CD4-positive, CD25-positive, alpha-beta regulatory T cell (primary cell): Measurements from ENCODE around the gene IFFO2. TPM values are rescaled to one million over a fixed set of nuclear protein-coding genes. Genes with fewer than 3 reads are reported as not detected.

ENCODE experiments used
- ATAC-seq, 2 donors: fragments of 150-1000 bp; cut with Tn5 transposase; one replicate each; pipeline ENCODE4 v1.10.0; 2021; ENCODE audit warnings: low read depth in 2 of 2, moderate number of reproducible peaks in 2 of 2, moderate library complexity in 1 of 2
- DNase-seq, 3 donors: peaks; one replicate each; pipeline versions ENCODE4 v3.0.0 to v3.0.0-alpha.2; 2012 to 2022; ENCODE audit warnings: mixed read lengths in 1 of 3
- H3K27ac ChIP-seq: one replicate; pipeline ENCODE4 v1.7.0; 2013; ENCODE audit warnings: mild to moderate bottlenecking, low read length; ENCODE audit not compliant: insufficient read depth, poor library complexity, severe bottlenecking
- H3K27me3 ChIP-seq: one replicate; pipeline ENCODE4 v1.7.0; 2013; ENCODE audit warnings: low read length; ENCODE audit not compliant: control insufficient read depth, insufficient read depth
- H3K36me3 ChIP-seq: one replicate; pipeline ENCODE4 v1.7.0; 2013; ENCODE audit warnings: mild to moderate bottlenecking, low read length, moderate library complexity; ENCODE audit not compliant: control insufficient read depth, insufficient read depth
- H3K4me1 ChIP-seq: 2 replicates; pipeline ENCODE4 v1.7.0; 2013; ENCODE audit warnings: mild to moderate bottlenecking, low read length; ENCODE audit not compliant: insufficient read depth, control insufficient read depth, poor library complexity, severe bottlenecking
- H3K4me3 ChIP-seq: one replicate; pipeline ENCODE4 v1.7.0; 2013; ENCODE audit warnings: low read depth, mild to moderate bottlenecking, low read length, moderate library complexity
- H3K9me3 ChIP-seq, 2 experiments: 1 replicate in 1 of 2; 2 replicates in 1 of 2; pipeline ENCODE4 v1.7.0; 2013; ENCODE audit warnings: low read length in 2 of 2, mild to moderate bottlenecking in 1 of 2, moderate library complexity in 1 of 2; ENCODE audit not compliant: control insufficient read depth in 2 of 2
- H3K27ac Mint-ChIP-seq, 3 donors: one replicate each; pipeline ENCODE4 v1.8.0; 2020 to 2022; ENCODE audit warnings: mild to moderate bottlenecking in 3 of 3, mixed read lengths in 3 of 3, moderate library complexity in 2 of 3
- H3K27me3 Mint-ChIP-seq: one replicate; pipeline ENCODE4 v1.8.0; 2022; ENCODE audit warnings: mild to moderate bottlenecking, mixed read lengths
- H3K36me3 Mint-ChIP-seq: one replicate; pipeline ENCODE4 v1.8.0; 2020; ENCODE audit warnings: mixed read lengths
- H3K4me1 Mint-ChIP-seq, 4 donors: one replicate each; pipeline ENCODE4 v1.8.0; 2020 to 2022; ENCODE audit warnings: mixed read lengths in 4 of 4, mild to moderate bottlenecking in 1 of 4
- H3K4me3 Mint-ChIP-seq, 4 donors: one replicate each; pipeline ENCODE4 v1.8.0; 2020 to 2022; ENCODE audit warnings: mild to moderate bottlenecking in 4 of 4, mixed read lengths in 4 of 4, moderate library complexity in 3 of 4
- H3K9me3 Mint-ChIP-seq, 7 donors: one replicate each; pipeline ENCODE4 v1.8.0; 2020 to 2022; ENCODE audit warnings: mixed read lengths in 7 of 7, mild to moderate bottlenecking in 3 of 7, moderate library complexity in 2 of 7
- polyA plus RNA-seq, 4 donors: library from polyadenylated mRNA; unstranded; fragments of 300-500 nt; fragmentation: Illumina TruSeq; gene quantifications; one replicate each; pipeline ENCODE4 v1.2.3, GENCODE V29; 2021
- total RNA-seq: library from RNA; stranded (reverse); gene quantifications from one replicate; pipeline ENCODE4 v1.2.3, GENCODE V29; 2022

IFFO2 gene
- total and polyA plus RNA-seq, 5 donors from 2014 or later, result 1.4 to 101 (median 3.0) TPM

GRCh38 chr1:18907917-18908845, 48.3 kb downstream of the IFFO2 start:
- DNase-seq (no peak), ATAC-seq (no peak)
- Mint-ChIP-seq H3K36me3 (peaks cover 33% of the 10 kb centered on the region), H3K27me3 (no peaks in the 10 kb centered on the region), H3K9me3 (no peaks in the 10 kb centered on the region), H3K27ac (peak overlapping the region; percentile 52 to 83 (median 67)), H3K4me1 (peaks cover 10 to 33% (median 16%) of the 10 kb centered on the region in 4 donors), H3K4me3 (no peak overlapping the region)
- H3K36me3 ChIP-seq, result peaks cover 64% of the 10 kb centered on the region
- H3K9me3 ChIP-seq, result no peaks in the 10 kb centered on the region
- no peaks in the 10 kb centered on the region for H3K27me3 ChIP-seq
- no peak overlapping the region for H3K4me3 ChIP-seq
- H3K27ac ChIP-seq, result peak overlapping the region; percentile 43
- peaks cover 12% of the 10 kb centered on the region for H3K4me1 ChIP-seq

DNA sequence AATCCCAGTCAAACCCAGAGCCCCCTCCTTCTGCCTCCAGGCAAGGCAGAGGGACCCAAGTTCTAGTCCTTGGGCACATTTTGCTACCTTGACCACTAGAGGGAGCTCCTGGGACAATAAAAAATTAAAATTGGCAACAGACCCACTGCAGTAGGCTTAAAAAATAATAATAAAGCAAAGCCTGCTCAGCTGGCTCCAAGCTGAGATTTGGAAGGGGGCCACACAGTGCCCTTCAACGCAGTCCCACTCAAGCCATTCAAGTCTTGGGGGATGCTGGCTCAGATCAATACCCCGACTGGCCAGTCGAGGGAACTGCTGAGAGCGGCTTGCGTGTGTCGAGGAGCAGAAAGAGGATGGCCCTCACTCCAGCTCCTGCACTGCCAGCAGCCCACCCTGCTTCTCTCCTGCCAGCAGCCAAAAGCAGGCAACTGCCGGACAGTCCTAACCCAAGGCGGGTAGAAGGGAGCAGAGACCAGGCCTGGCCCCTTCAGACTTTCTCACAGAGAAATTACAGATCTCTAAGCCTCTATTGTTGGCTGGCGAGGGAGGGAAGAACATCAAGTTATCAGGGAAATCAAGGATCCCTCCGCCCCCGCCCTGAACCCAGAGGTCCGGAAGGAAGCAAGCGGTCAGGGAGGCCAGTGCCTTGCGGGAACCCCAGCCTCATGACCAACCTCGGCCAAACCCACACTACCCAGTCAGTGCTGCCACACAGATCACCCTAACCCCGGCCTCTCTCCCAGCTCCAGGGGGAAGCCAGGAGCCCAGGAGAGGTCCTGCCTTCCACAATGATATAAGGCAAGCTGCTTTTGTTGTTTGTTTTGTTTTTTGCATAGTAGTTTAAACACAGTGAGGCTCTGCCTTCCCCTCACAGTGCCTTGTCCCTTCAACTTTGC, 49.2 kb downstream of the IFFO2 start:
- peaks cover 31% of the 10 kb centered on the region for H3K36me3 Mint-ChIP-seq
- peaks cover 10 to 31% (median 16%) of the 10 kb centered on the region in 4 donors for H3K4me1 Mint-ChIP-seq
- Histone ChIP-seq H3K27ac (peak overlapping the region; percentile 43), H3K4me1 (peaks cover 18% of the 10 kb centered on the region), H3K4me3 (no peak overlapping the region), H3K36me3 (peaks cover 57% of the 10 kb centered on the region), H3K9me3 (no peaks in the 10 kb centered on the region), H3K27me3 (no peaks in the 10 kb centered on the region)
- H3K27ac Mint-ChIP-seq, result peak overlapping the region in 2 of 3 donors; percentile 52 to 67
- ATAC-seq (no peak), DNase-seq (peak; percentile 50 to 80 (median 74))
- no peaks in the 10 kb centered on the region for H3K27me3 Mint-ChIP-seq
- H3K9me3 Mint-ChIP-seq, result no peaks in the 10 kb centered on the region
- H3K4me3 Mint-ChIP-seq, result peak overlapping the region in 1 of 4 donors; percentile 34

GRCh38 chr1:18903291-18903756, 53.2 kb downstream of the IFFO2 start:
- no peaks in the 10 kb centered on the region for H3K27me3 Mint-ChIP-seq

DNA sequence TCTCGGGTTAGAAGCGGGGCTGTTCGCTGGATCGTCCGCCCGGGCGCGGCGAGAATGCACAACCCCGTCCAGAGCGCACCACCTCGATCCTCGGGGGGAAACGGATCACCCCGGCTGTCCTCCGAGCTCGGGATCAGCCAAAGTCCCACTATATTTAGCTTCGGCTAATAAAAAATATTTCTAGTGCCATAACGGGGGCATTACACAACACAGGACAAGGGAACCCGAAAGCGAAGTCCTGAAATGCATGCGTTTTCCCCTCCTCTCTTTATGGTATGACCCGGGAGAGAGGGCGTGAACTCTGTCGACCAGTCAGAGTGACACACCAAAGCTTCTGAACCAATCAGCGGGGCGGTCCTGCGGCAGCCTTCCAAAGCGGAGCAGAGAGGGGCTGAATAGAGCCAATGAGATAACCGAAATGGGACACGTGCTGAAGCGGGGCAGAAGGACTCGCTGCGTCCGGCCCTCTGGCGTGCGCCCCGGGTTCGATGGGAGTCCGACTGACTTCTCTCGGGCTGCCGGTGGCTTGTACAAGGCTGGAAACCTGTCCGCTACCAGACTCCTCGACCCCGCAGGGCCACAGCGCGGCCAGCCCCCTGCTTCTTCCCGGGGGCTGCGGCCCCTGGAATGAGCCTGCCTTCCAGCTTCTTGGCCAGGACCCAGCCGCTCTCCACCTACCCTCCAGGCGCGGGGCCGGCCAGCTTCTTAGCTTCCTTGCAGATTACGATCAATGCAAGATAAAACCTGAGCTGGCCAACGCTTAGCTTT, 53.8 kb downstream of the IFFO2 start, which contains the start of gene ALDH4A1:
ALDH4A1 (minus strand) TSS at position 33 of the 768 bp plus-strand sequence; CDS start at position 1, 32 bp downstream.
- Mint-ChIP-seq H3K36me3 (peaks cover 3% of the 10 kb centered on the region), H3K4me1 (peaks cover 10 to 50% (median 23%) of the 10 kb centered on the region in 4 donors)
- H3K27ac ChIP-seq, result peak within 1 kb of the TSS; percentile 76

More at GRCh38 chr1:18903291-18903756, 53.2 kb downstream of the IFFO2 start:
- H3K27me3 ChIP-seq, result no peaks in the 10 kb centered on the region
- H3K4me3 Mint-ChIP-seq, result peak overlapping the region; percentile 89 to 95 (median 92)
- peak overlapping the region; percentile 26 to 97 (median 97) for H3K27ac Mint-ChIP-seq
- ATAC-seq, result no peak
- no peaks in the 10 kb centered on the region for H3K9me3 Mint-ChIP-seq
- no peak for DNase-seq
- H3K4me1 ChIP-seq, result peaks cover 27% of the 10 kb centered on the region
- H3K36me3 Mint-ChIP-seq, result peaks cover 9% of the 10 kb centered on the region
- peak overlapping the region; percentile 84 for H3K4me3 ChIP-seq
- peak overlapping the region; percentile 76 for H3K27ac ChIP-seq
- H3K4me1 Mint-ChIP-seq, result peaks cover 10 to 50% (median 23%) of the 10 kb centered on the region in 4 donors
- peaks cover 19% of the 10 kb centered on the region for H3K36me3 ChIP-seq
- H3K9me3 ChIP-seq, result no peaks in the 10 kb centered on the region

DNA sequence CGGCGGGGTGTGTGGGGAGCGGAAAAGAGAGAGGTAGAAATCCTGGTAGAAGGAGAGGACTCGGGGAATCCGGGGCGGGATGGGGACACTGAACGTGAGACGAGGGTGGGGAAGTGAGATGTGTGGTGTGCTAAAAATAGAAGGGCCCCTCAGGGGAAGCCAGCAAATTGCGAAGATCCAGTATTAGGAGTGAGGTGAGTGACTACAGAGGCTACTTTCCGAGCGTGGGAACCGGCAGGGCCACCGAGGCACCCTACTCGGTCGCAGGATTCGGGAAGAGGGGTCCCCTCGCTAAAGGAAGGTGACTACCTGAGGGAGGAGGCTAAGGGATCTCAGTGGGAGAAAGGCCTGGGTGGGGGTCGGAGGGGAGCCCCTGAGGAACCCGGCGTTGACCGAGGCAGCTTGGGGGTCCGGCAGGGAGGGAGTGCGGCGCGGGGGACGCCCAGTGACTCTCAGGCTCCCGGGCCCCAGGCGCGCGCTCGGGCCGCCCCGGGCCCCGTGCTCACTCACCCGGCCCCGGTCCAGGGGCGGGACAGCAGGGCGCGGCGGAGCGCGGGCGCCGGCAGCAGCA, 54.4 kb downstream of the IFFO2 start:
- Mint-ChIP-seq H3K9me3 (no peaks in the 10 kb centered on the region), H3K4me1 (peaks cover 10 to 50% (median 21%) of the 10 kb centered on the region in 4 donors), H3K27ac (peak overlapping the region; percentile 97), H3K27me3 (no peaks in the 10 kb centered on the region), H3K4me3 (peak overlapping the region; percentile 89 to 97 (median 93)), H3K36me3 (peaks cover 3% of the 10 kb centered on the region)
- peak overlapping the region; percentile 76 for H3K27ac ChIP-seq
- DNase-seq (no peak), ATAC-seq (no peak)
- peaks cover 7% of the 10 kb centered on the region for H3K36me3 ChIP-seq
- peaks cover 22% of the 10 kb centered on the region for H3K4me1 ChIP-seq
- no peaks in the 10 kb centered on the region for H3K27me3 ChIP-seq
- H3K4me3 ChIP-seq, result peak overlapping the region; percentile 61
- H3K9me3 ChIP-seq, result no peaks in the 10 kb centered on the region

More for the DNA sequence above, 53.8 kb downstream of the IFFO2 start, which contains the start of gene ALDH4A1:
- H3K4me3 Mint-ChIP-seq, result peak within 1 kb of the TSS; percentile 89 to 97 (median 93)
- no peaks in the 10 kb centered on the region for H3K9me3 Mint-ChIP-seq
- Histone ChIP-seq H3K27me3 (no peaks in the 10 kb centered on the region), H3K4me3 (peak within 1 kb of the TSS; percentile 84), H3K4me1 (peaks cover 27% of the 10 kb centered on the region), H3K9me3 (no peaks in the 10 kb centered on the region), H3K36me3 (peaks cover 13% of the 10 kb centered on the region)
- DNase-seq (peak; percentile 92 to 98 (median 95)), ATAC-seq (peak; percentile 98 to 99)
- no peaks in the 10 kb centered on the region for H3K27me3 Mint-ChIP-seq
- H3K27ac Mint-ChIP-seq, result peak within 1 kb of the TSS; percentile 97

GRCh38 chr1:18901147-18901951, 55.1 kb downstream of the IFFO2 start:
- Histone ChIP-seq H3K27me3 (no peaks in the 10 kb centered on the region), H3K36me3 (peaks cover 3% of the 10 kb centered on the region), H3K9me3 (no peaks in the 10 kb centered on the region), H3K4me3 (no peak overlapping the region), H3K4me1 (peaks cover 22% of the 10 kb centered on the region), H3K27ac (no peak overlapping the region)
- ATAC-seq (no peak), DNase-seq (no peak)
- H3K4me1 Mint-ChIP-seq, result peaks cover 10 to 45% (median 16%) of the 10 kb centered on the region in 4 donors
- H3K27ac Mint-ChIP-seq, result peak overlapping the region; percentile 91 to 97 (median 97)
- no peaks in the 10 kb centered on the region for H3K9me3 Mint-ChIP-seq
- no peaks in the 10 kb centered on the region for H3K36me3 Mint-ChIP-seq
- H3K27me3 Mint-ChIP-seq, result no peaks in the 10 kb centered on the region
- peak overlapping the region; percentile 89 to 97 (median 93) for H3K4me3 Mint-ChIP-seq
